Heart right ventricle (tissue), 16 donors: ENCODE data around the gene TEKT3. TPM values are rescaled to one million over a fixed set of nuclear protein-coding genes. Genes with fewer than 3 reads are reported as not detected.

Source experiments
- ATAC-seq, 8 donors: fragments of 200-7000 bp; cut with Tn5 transposase; one replicate each; pipeline ENCODE4 v1.9.1; 2020; ENCODE audit warnings: mild to moderate bottlenecking in 8 of 8, moderate library complexity in 8 of 8, moderate number of reproducible peaks in 1 of 8
- DNase-seq, 2 donors: peaks; one replicate each; pipeline ENCODE4 v3.0.0-alpha.2; 2020
- H3K27ac ChIP-seq, 10 donors: fragments of 200-600 bp; sonication (generic) in 2 of 10; one replicate each; pipeline versions ENCODE4 v1.5.0 to v1.8.0; 2020 to 2022; ENCODE audit warnings: mild to moderate bottlenecking in 3 of 10
- H3K27me3 ChIP-seq, 7 donors: fragments of 200-600 bp; one replicate each; pipeline ENCODE4 v1.8.0; 2021 to 2022; ENCODE audit warnings: mild to moderate bottlenecking in 2 of 7
- H3K36me3 ChIP-seq, 9 donors: fragments of 200-600 bp; sonication (generic) in 1 of 9; one replicate each; pipeline versions ENCODE4 v1.5.0 to v1.8.0; 2020 to 2022; ENCODE audit warnings: mild to moderate bottlenecking in 2 of 9
- H3K4me1 ChIP-seq, 9 donors: fragments of 200-600 bp; sonication (generic) in 1 of 9; one replicate each; pipeline versions ENCODE4 v1.5.0 to v1.8.0; 2020 to 2022; ENCODE audit warnings: mild to moderate bottlenecking in 4 of 9
- H3K4me3 ChIP-seq, 10 donors: fragments of 200-600 bp; sonication (generic) in 2 of 10; one replicate each; pipeline versions ENCODE4 v1.5.0 to v1.8.0; 2020 to 2022; ENCODE audit warnings: mild to moderate bottlenecking in 7 of 10, moderate library complexity in 2 of 10
- H3K9me3 ChIP-seq, 11 donors: fragments of 200-600 bp in 10 of 11; sonication (generic) in 2 of 11; one replicate each; pipeline versions ENCODE4 v1.5.0 to v1.8.0; 2013 to 2022; ENCODE audit warnings: mild to moderate bottlenecking in 2 of 11, control low read depth in 1 of 11, moderate library complexity in 1 of 11
- WGBS, 2 donors: extraction: QIAGEN DNeasy Blood & Tissue Kit; methylation state at CpG; one replicate each; pipeline ENCODE4 v1.1.7; 2013; ENCODE audit warnings: inconsistent platforms in 1 of 2; 5-methylcytosine and 5-hydroxymethylcytosine counted together
- intact Hi-C, 10 donors: fragments of 100-400 bp; cut with DNase I; formaldehyde crosslinking; loops; one replicate each; pipeline versions ENCODE4 v1.11.1 to v1.14.2; 2022
- polyA plus RNA-seq, 2 donors: library from polyadenylated mRNA; stranded (reverse); fragments of 200-250 nt; gene quantifications; one replicate each; pipeline ENCODE4 v1.2.3, GENCODE V29; 2013
- total RNA-seq, 10 donors: library from RNA; stranded (reverse); fragmentation: NEBNext Ultra II Directional in 3 of 10; extraction: Animal tissue kit (Norgen Biotek cat#: 25700) in 3 of 10; gene quantifications; one replicate each; pipeline versions ENCODE4 v1.2.1 to v1.2.4, GENCODE V29; 2021 to 2023
- TF ChIP-seq, protein P1 (sequence below), 9 donors: fragments of 200-600 bp; sonication (generic) in 2 of 9; IDR thresholded peaks; one replicate each; pipeline versions ENCODE4 v1.5.0 to v1.8.0; 2021 to 2022; ENCODE audit warnings: antibody characterized with exemption in 9 of 9, mild to moderate bottlenecking in 5 of 9, moderate library complexity in 1 of 9
- donor health status: Arrhythmogenic right ventricular cardiomyopathy.
- donor health status: ischemic (EF 13 %, LVEDD 7.1; RV severe dilation, severe dysfunction).
- donor health status: healthy with polysubstance abuse.
- donor health status: DM: no; HTN: yes; CAD: no.
- donor health status: DM: no; HTN: no; CAD: no.
- donor health status: ischemic (EF 25% LVEDD 6.9; RV normal size, moderate dysfunction).
- donor health status: ischemic (EF 25% LVEDD 5.7; RV mildly dilated, moderate dysfunction).
- donor health status: healthy.
- donor health status: DM: yes; HTN: yes; CAD: no.
- donor health status: Ischemic cardiomyopathy.
- donor health status: ischemic (EF 35%, LVEDD 5.7; RV mildly dilated, moderate dysfunction).
- donor health status: nonischemic (EF 11% LVEDD 7.7; RV severe dilation, severe dysfunction).
- donor health status: DM: yes; HTN: yes; CAD: no.
- donor health status: PGD.
- donor health status: ischemic (EF 29% LVEDD 5.4; RV normal size, mild dysfunction).
- donor health status: nonischemic (EF 23%, LVEDD 6.1; RV moderate dilation, normal function).

TEKT3 gene
- total and polyA plus RNA-seq, 12 donors: 0.14 to 1.1 (median 0.68) TPM; not detected in 3

- peaks cover 15 to 87% (median 78%) of the 10 kb centered on the region in 9 donors for H3K4me1 ChIP-seq
- peaks cover 0 to 73% (median 53%) of the 10 kb centered on the region in 9 donors for H3K36me3 ChIP-seq
- peak; percentile 84 to 87 for DNase-seq
- intact Hi-C loops: loop anchor here in 1 of 10 donors (5.0 kb wide), 1 partner anchor 245 kb away; no protein-coding TSS in a partner anchor
- H3K27ac ChIP-seq: peak overlapping the region in 8 of 10 donors; percentile 52 to 99 (median 59)
- H3K4me3 ChIP-seq: peak overlapping the region in 9 of 10 donors; percentile 3 to 44 (median 31)
- ATAC-seq: peak; percentile 12 to 60 (median 46)
- TF ChIP-seq, protein P1, sequence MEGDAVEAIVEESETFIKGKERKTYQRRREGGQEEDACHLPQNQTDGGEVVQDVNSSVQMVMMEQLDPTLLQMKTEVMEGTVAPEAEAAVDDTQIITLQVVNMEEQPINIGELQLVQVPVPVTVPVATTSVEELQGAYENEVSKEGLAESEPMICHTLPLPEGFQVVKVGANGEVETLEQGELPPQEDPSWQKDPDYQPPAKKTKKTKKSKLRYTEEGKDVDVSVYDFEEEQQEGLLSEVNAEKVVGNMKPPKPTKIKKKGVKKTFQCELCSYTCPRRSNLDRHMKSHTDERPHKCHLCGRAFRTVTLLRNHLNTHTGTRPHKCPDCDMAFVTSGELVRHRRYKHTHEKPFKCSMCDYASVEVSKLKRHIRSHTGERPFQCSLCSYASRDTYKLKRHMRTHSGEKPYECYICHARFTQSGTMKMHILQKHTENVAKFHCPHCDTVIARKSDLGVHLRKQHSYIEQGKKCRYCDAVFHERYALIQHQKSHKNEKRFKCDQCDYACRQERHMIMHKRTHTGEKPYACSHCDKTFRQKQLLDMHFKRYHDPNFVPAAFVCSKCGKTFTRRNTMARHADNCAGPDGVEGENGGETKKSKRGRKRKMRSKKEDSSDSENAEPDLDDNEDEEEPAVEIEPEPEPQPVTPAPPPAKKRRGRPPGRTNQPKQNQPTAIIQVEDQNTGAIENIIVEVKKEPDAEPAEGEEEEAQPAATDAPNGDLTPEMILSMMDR (IDR thresholded peaks at IDR 0.05): peak; percentile 70 to 97 (median 93)
- peaks cover 0 to 15% (median 0%) of the 10 kb centered on the region in 7 donors for H3K27me3 ChIP-seq
- WGBS, 2 donors: 0% methylated on average over 17 of the region's 17 CpGs
- H3K9me3 ChIP-seq: no peaks in the 10 kb centered on the region
Measured at GRCh38 chr17:15257258-15257788, 84.1 kb downstream of the TEKT3 start.

DNA sequence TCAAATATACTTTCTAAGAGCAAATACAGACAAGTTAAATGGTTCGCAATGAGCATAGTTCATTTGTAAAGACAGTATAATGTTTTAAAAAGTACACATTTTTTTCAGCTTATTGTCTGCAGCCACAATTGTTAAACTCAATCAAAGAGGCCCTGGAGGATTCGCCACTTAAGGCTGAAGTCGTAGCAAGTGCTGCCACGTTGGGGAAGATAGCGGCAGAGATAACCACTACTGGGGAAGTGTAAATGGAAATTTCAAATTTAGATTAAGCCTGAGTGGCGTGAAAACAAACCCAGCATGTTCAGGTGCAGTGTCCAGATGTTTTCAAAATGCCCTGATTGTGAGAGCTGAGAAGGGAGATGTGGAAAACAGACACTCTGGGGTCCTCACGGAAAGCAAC is 84.7 kb downstream of the TEKT3 start:
- intact Hi-C loops: loop anchor here in 1 of 10 donors (5.0 kb wide), 1 partner anchor 246 kb away; no protein-coding TSS in a partner anchor
- TF ChIP-seq, protein P1 (IDR thresholded peaks at IDR 0.05): no peak
- Histone ChIP-seq H3K4me1 (peaks cover 15 to 91% (median 83%) of the 10 kb centered on the region in 9 donors), H3K27me3 (peaks cover 0 to 9% (median 0%) of the 10 kb centered on the region in 7 donors), H3K36me3 (peaks cover 0 to 79% (median 54%) of the 10 kb centered on the region in 9 donors), H3K27ac (peak overlapping the region in 6 of 10 donors; percentile 55 to 99 (median 62)), H3K9me3 (no peaks in the 10 kb centered on the region), H3K4me3 (peak overlapping the region in 9 of 10 donors; percentile 3 to 44 (median 31))
- 30 to 40% methylated on average over 7 of the region's 7 CpGs for WGBS, 2 donors
- ATAC-seq (no peak), DNase-seq (no peak)

DNA sequence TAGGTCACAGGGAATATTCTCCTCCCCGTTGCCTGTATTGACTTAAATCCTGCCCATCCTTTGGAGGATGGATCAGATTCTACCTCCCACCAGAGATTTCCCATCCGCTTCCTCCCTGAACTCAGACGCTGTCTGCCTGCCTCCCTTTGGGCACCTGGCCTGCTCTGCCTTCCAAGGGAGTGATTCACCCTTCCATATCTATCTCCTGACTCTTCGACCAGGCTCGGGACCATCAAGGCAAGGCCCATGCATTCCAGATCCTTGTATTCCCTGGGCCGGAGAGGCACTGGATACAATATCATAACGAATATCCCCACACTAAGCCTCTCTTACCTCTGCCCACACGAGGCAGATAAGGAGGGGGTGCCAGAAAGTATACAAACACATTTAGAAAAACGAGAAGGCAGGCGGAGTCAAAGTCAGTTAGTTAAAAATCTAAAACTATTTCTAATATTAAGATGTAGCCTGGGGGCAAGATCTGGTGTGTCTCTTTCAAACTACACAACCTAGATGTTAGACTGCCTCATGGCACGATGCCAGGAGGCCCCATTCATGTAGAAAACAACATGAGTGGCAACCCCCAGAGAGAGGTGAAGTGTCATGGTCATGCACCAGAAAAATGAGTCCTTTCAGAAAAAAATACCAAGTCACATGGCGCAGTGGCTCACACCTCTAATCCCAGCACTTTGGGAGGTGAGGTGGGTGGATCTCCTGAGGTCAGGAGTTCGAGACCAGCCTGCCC is 85.5 kb downstream of the TEKT3 start:
- H3K4me1 ChIP-seq: peaks cover 15 to 94% (median 91%) of the 10 kb centered on the region in 9 donors
- H3K27me3 ChIP-seq: peaks cover 0 to under 1% (median 0%) of the 10 kb centered on the region in 7 donors
- DNase-seq: no peak
- ATAC-seq: peak in 1 of 8 donors; percentile 7
- no peaks in the 10 kb centered on the region for H3K9me3 ChIP-seq
- H3K4me3 ChIP-seq: peak overlapping the region in 3 of 10 donors; percentile 5 to 44 (median 39)
- peak overlapping the region in 6 of 10 donors; percentile 26 to 99 (median 44) for H3K27ac ChIP-seq
- TF ChIP-seq, protein P1 (IDR thresholded peaks at IDR 0.05): no peak
- peaks cover 0 to 87% (median 60%) of the 10 kb centered on the region in 9 donors for H3K36me3 ChIP-seq
- intact Hi-C loops: loop anchor here in 1 of 10 donors (5.0 kb wide), 1 partner anchor 246 kb away; no protein-coding TSS in a partner anchor
- 67 to 70% methylated on average over 13 of the region's 13 CpGs for WGBS, 2 donors

Other genes starting within 250 kb of the TEKT3 start
- 100 to 1,000 TPM in 9 of 10 donors, 10 to 100 TPM in 1; 99.1 to 241 (median 158) TPM for gene PMP22, start 76.3 kb downstream of the TEKT3 start, total RNA-seq
- gene PMP22, start 76.3 kb downstream of the TEKT3 start, polyA plus RNA-seq: 100 to 1,000 TPM in 1 of 2 donors, 10 to 100 TPM in 1; 62.0 to 178 TPM
- 1 to 10 TPM in 4 of 10 donors, under 1 TPM in 4, not detected in 2; 0.53 to 4.1 (median 0.92) TPM for gene CDRT4, start 126.0 kb upstream of the TEKT3 start, total RNA-seq
- 1 to 10 TPM in 1 of 2 donors, under 1 TPM in 1; 0.45 to 4.2 TPM for gene CDRT4, start 126.0 kb upstream of the TEKT3 start, polyA plus RNA-seq
- 1 to 10 TPM; 2.5 to 8.2 (median 5.0) TPM for gene TVP23C, start 221.9 kb upstream of the TEKT3 start, total RNA-seq
- 1 to 10 TPM; 2.0 to 5.3 TPM for gene TVP23C, start 221.9 kb upstream of the TEKT3 start, polyA plus RNA-seq